ENCODE data around the gene PLA2G6.
"Not testable (repeated sequence)": the region's sequence is repeated elsewhere in the genome, so short reads cannot be mapped to it uniquely, and the experiment has no call there.

Gene PLA2G6

GRCh38 chr22:38129856-38130255 lies 51.8 kb downstream of the PLA2G6 start:
- FAIRE-seq = no peak

DNA sequence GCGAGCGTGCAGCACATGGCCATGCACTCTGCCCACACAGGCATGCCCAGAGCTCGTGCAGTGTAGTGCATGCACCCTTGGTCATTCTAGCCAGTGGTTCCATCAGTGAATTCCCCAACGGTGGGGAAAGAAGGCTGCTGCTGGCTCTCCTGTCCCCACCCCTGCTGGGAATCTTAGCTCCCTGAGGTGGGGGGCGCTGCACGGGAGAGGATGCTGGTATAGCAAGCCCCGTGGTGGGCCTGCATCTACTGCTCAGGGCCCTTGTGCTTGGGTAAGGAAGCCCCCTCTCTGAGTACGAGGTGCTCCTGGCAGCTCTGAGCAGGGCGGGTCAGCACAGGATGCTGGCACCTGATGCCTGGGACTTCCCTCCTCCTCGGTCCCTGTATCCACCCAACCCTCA lies 52.6 kb downstream of the PLA2G6 start:
- no peak for FAIRE-seq

DNA sequence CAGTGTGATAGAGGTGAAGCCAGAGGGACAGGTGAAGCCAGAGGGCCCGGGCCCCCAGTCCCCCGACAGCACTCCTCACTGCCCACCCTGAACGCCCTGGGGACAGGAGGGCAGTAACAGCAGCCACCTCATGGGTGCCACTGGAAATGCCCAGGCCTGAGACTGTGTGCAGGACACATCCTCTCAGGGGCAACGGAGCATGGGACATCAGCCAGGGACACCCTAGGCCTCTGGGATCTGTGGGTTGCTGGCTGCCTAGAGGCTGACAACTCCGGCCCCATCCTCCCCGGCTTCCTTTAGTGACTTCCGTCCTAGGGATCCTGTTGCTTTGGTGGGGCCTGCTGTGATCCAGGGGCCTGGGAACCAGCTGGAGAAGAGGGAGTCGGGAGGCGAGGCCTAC lies 53.8 kb downstream of the PLA2G6 start:
- no peak for FAIRE-seq

DNA sequence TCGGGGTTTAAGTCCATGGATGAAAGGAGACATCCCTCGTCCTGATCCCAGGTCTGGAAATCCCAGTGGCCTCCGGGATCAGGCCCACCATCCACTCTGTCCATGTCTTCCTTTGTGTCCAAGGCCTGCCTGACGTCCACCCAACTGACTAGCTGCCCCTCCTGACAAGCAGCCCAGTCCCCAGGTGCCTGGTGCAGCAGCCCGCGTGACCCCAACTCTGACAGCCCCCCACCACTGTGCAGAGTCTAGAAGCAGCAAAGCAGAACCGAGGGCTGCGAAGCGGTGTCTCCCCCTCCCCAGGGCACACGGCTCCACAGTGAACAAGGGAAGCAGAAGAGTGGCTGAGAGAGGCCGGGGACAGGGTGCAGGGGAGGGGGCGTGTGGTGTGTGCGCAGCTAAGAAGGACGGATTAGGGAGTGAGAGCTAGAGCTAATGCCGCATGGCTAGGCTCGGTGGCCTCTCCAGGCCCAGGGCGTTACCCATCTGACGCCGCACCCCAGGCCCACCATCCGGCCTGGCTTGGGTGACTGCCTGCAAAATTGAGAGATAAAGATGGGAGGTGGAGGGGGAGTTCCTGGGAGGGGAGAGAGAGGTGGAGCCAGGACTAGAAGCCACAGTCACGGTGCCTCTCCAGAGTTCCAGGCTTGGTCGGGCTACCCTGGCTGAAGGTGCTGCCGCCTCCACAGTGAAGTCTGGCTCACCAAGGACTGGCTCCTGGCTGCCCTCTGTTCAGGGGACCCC lies 54.5 kb downstream of the PLA2G6 start:
- FAIRE-seq = no peak

- no peak for FAIRE-seq
Measured at GRCh38 chr22:38125751-38126201, 55.9 kb downstream of the PLA2G6 start.

DNA sequence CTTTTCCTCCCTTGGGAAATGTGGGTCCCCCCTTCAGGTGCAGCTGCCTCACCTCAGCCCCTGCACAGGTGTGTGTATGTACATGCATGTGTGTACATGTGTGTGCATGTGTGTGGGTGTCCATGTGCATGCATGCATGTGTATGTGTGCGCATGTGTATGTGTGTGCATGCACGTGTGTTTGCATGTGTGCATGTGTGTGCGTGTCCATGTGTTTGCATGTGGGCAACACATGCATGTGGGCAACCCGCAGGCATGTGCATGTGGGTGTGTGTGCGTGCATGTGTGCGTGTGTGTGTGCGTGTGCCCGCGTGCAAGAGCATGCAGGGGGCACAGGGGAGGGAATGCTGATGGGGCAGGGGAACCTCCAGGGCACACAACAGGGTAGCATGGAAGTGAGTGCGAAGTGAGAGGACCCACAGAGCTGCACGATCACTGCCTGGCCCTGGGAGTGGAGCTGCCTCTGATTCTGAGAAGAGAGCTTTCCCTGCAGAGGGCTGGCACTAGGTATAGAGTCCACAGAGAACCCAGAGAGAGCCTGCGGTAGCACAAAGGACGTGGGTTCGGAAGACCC lies 56.5 kb downstream of the PLA2G6 start:
- no peak for FAIRE-seq

GRCh38 chr22:38124236-38124974 lies 57.2 kb downstream of the PLA2G6 start:
- no peak for FAIRE-seq

- no peak for FAIRE-seq
Measured at GRCh38 chr22:38122616-38123015, 59.0 kb downstream of the PLA2G6 start.

DNA sequence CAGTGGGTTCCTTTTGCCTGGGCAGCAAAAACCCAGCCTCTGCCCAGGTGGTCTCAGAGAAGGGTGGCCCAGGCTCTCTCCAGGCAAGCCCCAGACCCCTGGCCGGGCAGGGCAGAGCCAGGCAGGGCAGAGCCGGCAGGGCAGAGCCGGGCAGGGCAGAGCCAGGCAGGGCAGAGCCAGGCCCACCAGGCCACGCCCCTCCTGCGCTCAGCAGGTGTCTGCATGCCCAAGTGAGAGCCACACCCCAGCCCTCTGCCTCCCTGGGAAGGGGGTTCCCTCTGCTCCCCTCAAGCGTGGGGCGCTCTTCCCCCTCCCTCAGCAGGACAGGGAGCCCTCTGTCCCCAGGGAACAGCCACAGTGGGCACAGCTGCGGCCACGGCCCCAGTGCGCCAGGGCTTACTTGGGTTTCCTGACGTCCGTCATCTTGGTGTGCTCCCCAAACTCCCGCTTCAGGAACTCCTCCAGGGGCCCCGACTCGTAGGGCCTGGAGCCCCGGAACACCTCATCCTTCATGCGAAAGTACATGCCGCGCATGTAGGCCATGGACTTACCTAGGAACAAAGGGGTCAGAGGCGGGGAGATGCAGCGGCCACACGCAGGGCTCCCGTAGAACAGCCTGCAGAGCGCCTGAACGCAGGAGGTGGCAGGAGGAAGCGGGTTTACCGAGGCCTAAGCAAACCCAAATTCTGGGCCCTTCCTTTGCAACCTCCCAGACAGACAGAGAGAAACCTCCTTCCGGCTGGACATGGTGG lies 61.1 kb downstream of the PLA2G6 start:
- FAIRE-seq = no peak

- not testable (repeated sequence) for FAIRE-seq
Measured at GRCh38 chr22:38118747-38119146, 62.9 kb downstream of the PLA2G6 start.

- no peak for FAIRE-seq
Measured at GRCh38 chr22:38118182-38118581, 63.4 kb downstream of the PLA2G6 start.

- not testable (repeated sequence) for FAIRE-seq
Measured at GRCh38 chr22:38117556-38117955, 64.1 kb downstream of the PLA2G6 start.

- no peak for FAIRE-seq
Measured at GRCh38 chr22:38115423-38116205, 66.0 kb downstream of the PLA2G6 start.

GRCh38 chr22:38114484-38115398 lies 66.9 kb downstream of the PLA2G6 start:
- no peak for FAIRE-seq

GRCh38 chr22:38112381-38112780 lies 69.2 kb downstream of the PLA2G6 start:
- no peak for FAIRE-seq

GRCh38 chr22:38111925-38112355 lies 69.7 kb downstream of the PLA2G6 start:
- no peak for FAIRE-seq

- FAIRE-seq = no peak
Measured at GRCh38 chr22:38110863-38111852, 70.5 kb downstream of the PLA2G6 start.

- FAIRE-seq = no peak
Measured at GRCh38 chr22:38110008-38110862, 71.4 kb downstream of the PLA2G6 start, which contains the start of gene BAIAP2L2. BAIAP2L2 (minus strand) TSS chr22:38110684; CDS start chr22:38110525, 159 bp downstream.
